CD4-positive, alpha-beta T cell treated with Interleukin-21 for 1 hour (primary cell): ENCODE measurements around the gene TPSG1.

Source experiments
- DNase-seq: peaks from one replicate; pipeline ENCODE4 v3.0.0-alpha.2; 2020

The TPSG1 gene

GRCh38 chr16:1174477-1175357 lies 50.4 kb downstream of the TPSG1 start:
- no peak for DNase-seq

- no peak for DNase-seq
These were observed 51.1 kb downstream of the TPSG1 start for GRCh38 chr16:1173788-1174451.

DNA sequence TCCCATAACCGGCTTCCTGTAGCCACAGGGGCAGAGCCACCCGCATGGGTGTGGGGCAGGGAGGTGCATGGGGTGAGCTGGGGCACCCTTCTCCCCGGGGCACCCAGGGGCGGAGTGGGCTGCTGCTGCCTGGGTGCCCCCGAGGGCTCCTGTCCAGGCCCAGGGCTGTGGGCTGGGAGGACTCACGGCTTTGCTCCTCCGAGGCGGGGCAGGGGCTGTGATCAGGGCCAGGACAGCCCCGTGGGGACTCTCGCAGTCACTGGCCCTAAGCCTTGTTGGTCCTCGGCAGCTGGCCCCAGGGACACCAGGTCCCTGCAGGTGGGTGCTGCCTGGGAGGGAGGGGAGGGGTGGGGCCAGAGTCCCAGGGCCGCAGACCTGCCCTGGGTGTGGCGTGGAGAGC lies 52.4 kb downstream of the TPSG1 start:
- DNase-seq: no peak

DNA sequence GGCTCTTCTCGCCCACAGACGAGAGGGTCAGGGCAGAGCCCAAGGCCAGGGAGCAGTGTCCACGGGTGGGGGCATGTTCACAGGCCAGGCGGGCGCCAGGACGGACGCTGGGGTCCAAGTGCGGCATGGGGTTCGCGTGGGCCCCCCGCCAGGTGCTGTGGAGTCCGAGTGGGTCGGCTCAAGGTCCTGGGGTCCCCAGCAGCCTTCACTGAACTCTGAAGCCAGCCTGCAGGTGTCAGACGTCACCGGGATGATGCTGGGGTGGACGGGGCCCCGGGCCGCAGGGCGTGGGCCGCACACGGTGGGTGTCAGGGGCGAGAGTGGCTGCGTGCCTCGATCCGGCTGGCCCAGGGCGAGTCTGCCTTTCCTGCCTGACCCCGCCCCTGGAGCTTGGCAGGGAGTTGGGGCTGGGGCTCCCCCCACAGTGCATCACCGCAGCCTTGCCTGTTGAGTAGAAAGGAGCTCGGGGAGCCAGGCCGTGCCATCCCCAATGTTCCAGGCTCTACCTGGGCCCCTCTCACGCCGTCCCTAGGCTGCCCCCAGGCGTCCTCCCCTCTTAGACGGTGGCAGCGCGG lies 53.1 kb downstream of the TPSG1 start:
- no peak for DNase-seq
